Stimulated activated CD4-positive, alpha-beta T cell treated with anti-CD3 and anti-CD28 coated beads, Interleukin-1b, Interleukin-23, amount 100 ng/mL, for 48 hours (primary cell): Measurements from ENCODE around the gene ABHD2.
"Not testable (repeated sequence)": the region's sequence is repeated elsewhere in the genome, so short reads cannot be mapped to it uniquely, and the experiment has no call there.

Experiments
- DNase-seq: peaks from one replicate; pipeline ENCODE4 v3.0.0-alpha.2; 2020

Gene ABHD2

DNA sequence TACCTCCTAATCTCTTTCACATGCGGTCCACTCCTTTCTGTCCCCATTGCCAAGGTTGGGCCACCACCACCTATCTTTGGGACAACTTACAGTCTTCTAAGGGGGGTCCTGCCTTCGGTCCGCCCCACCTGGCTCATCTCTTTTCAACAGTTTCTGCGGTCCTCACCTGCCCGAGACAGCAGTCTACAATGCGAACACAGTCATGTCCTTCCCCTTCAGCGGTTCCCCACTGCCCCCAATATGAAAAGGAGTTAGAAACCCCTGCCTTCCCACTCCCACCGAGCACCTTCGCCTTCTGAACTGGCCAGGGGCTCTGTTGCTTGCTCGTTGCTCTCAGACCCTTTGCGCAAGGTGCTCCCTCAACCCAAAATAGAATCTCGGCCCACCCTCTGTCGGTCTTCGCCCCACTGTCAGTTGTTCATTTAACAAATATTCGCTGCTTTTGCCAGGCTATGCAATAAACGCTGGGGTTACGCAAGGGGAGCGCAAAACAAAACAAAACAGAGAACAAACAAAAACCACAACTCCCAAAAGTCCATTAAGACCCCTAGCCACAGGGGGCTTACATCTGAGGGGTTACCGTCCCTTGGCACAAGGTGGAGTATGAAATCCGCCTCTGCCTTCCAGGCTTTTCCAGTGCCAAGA is 154.9 kb downstream of the ABHD2 start:
- DNase-seq, result no peak

DNA sequence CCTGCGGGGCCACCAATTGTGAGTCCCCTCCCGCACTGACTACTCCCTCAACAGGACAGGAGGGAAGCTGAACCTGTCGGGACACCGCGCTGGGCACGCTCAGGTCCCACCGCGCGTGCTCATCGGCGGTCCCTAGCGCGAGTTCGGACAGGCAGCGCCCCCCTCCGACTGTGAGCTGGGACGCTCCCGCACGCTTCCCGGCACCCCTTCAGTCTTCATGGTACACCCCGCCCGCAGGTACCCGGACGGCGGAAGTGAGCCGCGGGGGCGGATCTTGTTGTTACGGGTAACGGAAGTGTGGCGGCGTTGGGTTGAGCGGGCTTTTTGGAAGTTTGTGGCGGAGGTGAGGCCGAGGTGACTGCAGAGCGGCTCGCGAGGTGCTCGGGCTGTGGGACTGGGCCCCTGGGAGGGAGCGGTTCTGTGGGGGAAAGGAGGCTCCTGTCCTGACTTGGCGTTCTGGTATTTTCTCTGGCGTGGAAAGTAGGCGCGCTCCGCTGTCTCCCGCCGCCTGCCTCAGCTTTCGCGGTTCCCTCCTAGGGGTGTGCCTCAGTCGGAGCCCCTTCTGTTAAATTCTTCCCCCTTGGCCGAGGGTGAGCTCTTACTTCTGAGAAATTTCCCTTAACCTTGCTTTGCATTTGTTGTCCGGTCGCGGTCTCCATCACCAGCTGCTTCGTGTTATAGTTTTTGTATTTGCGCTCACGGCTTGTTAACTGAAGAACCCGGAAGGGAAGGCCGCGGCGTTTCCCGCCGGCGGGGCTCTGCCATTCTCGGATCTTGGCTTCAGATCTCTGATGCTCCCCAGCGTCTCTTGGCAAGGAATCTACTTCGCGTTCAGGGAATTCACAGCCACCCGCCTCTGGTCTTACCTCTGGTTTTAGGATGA is 155.7 kb downstream of the ABHD2 start, which contains the start of gene FANCI:
TSS of gene FANCI (plus strand) at position 289 of the 883 bp plus-strand sequence. CDS start 3,669 bp downstream, outside the sequence.
- peak; percentile 96 for DNase-seq

DNA sequence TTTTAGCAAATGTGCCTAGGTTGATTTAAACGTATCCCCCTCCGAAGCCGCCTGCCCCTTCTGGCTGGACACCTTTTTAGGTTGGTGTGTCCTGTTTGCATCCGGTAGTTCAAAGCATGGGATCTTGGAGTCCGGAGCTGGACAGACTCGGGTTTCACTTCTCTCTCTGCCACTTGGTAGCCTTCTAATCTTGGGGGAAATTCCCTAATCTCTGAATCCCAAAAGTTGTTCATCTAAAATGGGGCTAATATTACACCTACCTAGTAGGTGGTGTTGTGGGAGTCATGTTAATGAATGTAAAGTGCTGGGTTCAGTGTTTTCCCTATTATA is 156.3 kb downstream of the ABHD2 start:
- DNase-seq, result no peak

DNA sequence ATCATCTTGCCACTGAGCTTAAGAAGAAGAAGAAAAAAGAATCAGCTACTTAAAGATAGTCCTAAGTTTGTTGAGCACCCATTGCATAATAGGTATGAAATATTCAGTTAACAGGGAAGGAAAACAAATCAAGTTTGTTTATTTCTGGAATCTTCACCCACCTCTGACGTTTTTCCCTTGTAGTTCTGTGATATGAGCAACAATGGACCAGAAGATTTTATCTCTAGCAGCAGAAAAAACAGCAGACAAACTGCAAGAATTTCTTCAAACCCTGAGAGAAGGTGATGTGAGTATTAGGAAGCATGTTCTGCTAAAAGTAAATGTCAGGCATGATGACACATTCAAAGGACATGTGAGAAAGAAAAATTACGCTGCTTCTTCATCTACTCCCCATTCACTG is 159.2 kb downstream of the ABHD2 start:
- no peak for DNase-seq

DNA sequence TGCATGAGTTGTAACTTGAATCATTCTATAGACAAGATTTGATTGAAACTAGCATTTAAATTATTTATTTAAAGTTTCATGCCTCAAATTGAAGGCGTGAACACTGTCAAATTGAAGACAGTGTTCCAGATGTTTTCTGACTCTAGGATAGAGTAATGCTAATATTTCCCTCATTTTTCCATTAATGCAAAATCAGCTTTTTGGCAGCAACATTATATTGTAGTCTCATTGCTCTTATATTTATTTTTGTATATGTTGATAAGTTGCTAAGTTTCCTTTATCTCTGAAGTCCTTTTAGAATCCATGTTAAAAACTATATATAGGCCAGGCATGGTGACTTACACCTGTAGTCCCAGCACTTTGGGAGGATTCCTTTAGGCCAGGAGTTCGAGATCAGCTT is 160.3 kb downstream of the ABHD2 start:
- DNase-seq, result no peak

DNA sequence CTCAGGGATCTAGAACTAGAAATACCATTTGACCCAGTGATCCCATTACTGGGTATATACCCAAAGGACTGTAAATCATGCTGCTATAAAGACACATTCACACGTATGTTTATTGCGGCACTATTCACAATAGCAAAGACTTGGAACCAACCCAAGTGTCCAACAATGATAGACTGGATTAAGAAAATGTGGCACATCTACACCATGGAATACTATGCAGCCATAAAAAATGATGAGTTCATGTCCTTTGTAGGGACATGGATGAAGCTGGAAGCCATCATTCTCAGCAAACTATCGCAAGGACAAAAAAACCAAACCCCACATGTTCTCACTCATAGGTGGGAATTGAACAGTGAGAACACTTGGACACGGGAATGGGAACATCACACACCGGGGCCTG is 161.9 kb downstream of the ABHD2 start:
- not testable (repeated sequence) for DNase-seq
